AG09319 (cell line): ENCODE results near the gene ST3GAL6.

Experiments
- DNase-seq: peaks from one replicate; pipeline ENCODE4 v3.0.0-alpha.2; 2010; ENCODE audit warnings: low read depth; ENCODE audit errors: extremely low read depth
- TF ChIP-seq, protein P1 (sequence below): IDR thresholded peaks from 2 replicates; pipeline ENCODE4 v1.5.1; 2011; ENCODE audit warnings: low read depth, mild to moderate bottlenecking, inconsistent platforms, low read length, moderate library complexity

ST3GAL6 gene

DNA sequence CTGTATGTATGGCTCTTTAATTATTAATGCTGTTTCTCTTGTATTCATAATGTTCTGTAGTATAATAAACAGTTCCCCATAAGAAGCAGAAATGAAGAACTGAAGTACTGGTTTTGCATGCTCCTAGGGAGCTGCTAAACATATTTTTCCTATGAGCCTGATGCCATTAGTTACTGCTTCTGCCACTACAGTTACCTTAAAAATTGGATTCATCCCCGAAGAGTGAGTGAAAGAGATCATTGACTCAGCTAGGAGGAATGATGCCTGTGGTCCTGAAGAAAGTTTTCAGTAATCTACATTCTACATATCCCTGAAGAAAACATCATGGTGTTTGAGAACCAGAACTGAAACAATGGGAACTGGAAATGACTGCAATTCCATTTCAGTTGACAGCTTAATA is 37.1 kb upstream of the ST3GAL6 start:
- DNase-seq = no peak
- TF ChIP-seq, protein P1, sequence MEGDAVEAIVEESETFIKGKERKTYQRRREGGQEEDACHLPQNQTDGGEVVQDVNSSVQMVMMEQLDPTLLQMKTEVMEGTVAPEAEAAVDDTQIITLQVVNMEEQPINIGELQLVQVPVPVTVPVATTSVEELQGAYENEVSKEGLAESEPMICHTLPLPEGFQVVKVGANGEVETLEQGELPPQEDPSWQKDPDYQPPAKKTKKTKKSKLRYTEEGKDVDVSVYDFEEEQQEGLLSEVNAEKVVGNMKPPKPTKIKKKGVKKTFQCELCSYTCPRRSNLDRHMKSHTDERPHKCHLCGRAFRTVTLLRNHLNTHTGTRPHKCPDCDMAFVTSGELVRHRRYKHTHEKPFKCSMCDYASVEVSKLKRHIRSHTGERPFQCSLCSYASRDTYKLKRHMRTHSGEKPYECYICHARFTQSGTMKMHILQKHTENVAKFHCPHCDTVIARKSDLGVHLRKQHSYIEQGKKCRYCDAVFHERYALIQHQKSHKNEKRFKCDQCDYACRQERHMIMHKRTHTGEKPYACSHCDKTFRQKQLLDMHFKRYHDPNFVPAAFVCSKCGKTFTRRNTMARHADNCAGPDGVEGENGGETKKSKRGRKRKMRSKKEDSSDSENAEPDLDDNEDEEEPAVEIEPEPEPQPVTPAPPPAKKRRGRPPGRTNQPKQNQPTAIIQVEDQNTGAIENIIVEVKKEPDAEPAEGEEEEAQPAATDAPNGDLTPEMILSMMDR = no peak

DNA sequence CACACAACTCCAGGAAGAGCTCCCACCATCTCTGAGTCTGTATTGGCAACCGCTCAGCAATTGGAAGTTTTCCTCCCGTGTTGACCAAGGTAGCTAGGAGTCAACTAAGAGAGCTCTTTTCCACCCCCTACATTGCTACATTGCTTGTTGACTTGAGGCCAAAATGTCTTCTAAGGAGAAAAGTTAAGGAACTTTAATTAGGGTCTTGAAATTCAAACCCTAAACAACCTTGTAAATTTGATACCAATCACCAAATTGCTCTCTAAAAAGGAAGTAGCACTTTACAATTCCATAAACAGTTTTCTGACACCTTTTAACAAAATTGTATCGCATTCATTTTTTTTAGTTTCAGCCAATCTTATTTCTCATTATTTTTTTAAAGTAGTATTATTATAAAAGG is 35.5 kb upstream of the ST3GAL6 start:
- TF ChIP-seq, protein P1 = no peak
- no peak for DNase-seq

DNA sequence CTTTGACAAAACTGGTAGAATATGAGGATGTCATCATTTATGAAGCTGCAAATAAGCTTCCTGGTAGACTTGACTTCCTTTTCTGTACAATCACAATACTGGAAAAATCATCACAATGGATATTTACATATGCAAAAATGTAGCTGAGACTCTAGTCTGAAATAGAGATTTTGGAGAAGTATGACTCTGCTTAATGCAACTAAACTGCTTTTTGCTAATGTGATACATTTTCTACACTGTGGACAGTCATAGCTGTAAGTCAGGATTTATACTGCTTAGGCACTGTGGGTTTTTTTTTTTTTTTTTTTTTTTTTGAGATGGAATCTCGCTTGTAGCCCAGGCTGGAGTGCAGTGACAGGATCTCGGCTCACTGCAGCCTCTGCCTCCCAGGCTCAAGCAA is 34.5 kb upstream of the ST3GAL6 start:
- TF ChIP-seq, protein P1 = no peak
- DNase-seq = no peak

DNA sequence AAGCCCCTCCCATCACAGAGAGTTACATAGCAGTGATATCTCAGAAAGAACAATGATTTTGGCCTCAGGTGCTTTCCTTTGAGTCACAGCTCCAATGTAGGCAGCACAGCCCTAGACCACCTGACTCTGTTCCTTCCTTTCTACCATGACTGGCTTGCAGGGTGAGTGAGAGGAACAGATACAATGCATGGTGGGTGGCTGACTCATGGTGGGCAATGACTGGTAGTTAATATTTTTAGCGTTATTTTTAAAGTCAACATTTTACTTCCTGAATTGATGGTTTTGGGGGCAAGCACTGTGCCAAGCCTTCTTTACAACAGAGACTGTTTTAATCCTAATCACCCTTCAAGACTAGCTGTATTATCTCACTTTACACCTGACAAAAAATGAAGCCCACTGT is 32.8 kb upstream of the ST3GAL6 start:
- TF ChIP-seq, protein P1 = no peak
- no peak for DNase-seq

DNA sequence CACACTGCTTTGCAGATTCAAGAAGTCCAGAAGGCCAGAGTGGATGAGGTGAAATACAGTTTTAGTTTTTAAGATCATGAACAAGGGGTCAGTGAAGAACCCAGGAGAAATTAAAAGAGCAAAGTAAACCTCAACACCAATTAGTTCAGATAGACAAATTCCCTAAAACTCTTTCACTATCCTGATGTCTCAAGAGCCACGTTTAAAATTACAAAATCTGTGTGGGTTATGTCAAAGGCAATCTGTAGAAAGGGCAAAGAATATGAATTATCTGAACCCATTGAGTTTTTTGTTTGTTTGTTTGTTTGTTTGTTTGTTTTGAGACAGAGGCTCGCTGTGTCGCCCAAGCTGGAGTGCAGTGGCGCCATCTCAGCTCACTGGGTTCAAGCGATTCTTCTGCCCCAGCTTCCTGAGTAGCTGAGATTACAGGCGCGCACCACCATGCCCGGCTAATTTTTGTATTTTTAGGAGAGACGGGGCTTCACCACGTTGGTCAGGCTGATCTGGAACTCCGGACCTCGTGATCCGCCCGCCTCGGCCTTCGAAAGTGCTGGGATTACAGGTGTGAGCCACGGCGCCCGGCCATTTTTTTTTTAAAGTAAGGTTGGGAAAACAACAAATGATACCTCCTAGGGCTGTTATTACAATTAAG is 32.1 kb upstream of the ST3GAL6 start:
- no peak for DNase-seq
- TF ChIP-seq, protein P1 = no peak

DNA sequence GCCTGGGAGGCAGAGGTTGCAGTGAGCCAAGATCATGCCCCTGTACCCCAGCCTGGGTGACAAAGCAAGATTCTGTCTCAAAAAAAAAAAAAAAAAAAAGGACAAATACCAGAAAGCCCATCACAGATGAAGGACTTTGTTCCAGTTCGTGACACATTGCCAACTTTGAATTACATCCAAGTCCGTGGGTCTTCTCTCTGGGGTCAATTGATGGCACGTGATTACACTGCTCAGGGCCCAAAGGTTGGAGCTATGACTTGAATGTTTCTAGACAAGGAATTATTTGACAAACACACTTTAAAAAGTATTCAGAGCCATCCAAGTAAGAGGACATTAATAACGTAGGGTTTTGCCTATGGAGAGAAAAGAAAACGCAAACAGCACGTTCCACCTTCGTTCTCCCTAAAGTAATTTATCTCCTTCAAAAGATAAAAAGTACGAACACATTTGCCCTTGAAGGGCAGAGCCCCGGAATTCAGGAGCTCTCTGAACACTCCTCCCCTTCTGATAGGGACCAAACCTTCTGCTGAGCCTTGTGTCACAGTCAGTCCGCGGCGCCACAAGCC is 31.3 kb upstream of the ST3GAL6 start:
- DNase-seq = no peak
- TF ChIP-seq, protein P1 = no peak

DNA sequence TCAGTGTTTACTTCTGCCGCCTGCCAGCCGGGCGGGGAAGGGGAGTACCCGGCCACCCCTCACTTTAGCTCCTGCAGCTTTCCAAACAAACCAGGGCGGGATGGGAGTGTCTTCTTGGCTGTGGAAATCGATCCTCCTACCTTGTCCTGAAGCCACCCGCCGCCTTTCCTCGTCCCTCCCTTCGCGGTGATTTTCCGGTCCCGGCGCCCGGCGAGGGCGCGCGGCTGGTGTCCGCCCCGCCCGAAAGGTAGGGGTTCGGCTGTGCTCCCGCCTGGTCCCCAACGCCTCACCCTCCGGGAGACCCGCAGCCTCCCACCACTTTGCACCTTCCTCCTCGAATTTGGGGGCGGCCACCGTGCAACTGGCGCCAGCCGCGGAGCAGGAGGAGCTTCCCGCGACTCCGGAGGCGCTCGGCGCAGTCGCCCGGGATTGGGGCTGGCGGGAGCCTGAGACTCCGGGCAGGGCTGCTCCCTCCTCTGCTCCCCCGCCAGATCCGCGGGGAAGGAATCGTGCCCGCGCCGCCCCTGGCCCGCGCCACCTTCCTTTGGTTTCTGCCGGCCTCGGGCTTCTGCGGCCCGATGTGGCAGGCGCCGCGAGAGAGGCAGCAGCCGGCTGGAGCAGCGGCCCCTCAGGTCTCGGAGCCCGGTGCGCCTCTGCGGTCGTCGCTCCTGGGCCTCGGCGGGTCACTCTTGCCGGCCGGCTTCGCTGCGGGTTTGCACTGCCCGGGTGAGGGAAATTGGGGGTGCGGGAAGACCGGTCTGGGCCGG is 30.7 kb upstream of the ST3GAL6 start:
- no peak for DNase-seq
- TF ChIP-seq, protein P1 = no peak
